Stimulated activated CD8-positive, alpha-beta memory T cell treated with anti-CD3 and anti-CD28 coated beads, Interleukin-15, amount 100 ng/mL, for 48 hours (primary cell): Measurements from ENCODE around the gene ZNF519.
"Not testable (repeated sequence)": the region's sequence is repeated elsewhere in the genome, so short reads cannot be mapped to it uniquely, and the experiment has no call there.

Experiments used
- DNase-seq, 2 donors: peaks; one replicate each; pipeline ENCODE4 v3.0.0-alpha.2; 2020; ENCODE audit warnings: low read depth in 2 of 2

Gene ZNF519

DNA sequence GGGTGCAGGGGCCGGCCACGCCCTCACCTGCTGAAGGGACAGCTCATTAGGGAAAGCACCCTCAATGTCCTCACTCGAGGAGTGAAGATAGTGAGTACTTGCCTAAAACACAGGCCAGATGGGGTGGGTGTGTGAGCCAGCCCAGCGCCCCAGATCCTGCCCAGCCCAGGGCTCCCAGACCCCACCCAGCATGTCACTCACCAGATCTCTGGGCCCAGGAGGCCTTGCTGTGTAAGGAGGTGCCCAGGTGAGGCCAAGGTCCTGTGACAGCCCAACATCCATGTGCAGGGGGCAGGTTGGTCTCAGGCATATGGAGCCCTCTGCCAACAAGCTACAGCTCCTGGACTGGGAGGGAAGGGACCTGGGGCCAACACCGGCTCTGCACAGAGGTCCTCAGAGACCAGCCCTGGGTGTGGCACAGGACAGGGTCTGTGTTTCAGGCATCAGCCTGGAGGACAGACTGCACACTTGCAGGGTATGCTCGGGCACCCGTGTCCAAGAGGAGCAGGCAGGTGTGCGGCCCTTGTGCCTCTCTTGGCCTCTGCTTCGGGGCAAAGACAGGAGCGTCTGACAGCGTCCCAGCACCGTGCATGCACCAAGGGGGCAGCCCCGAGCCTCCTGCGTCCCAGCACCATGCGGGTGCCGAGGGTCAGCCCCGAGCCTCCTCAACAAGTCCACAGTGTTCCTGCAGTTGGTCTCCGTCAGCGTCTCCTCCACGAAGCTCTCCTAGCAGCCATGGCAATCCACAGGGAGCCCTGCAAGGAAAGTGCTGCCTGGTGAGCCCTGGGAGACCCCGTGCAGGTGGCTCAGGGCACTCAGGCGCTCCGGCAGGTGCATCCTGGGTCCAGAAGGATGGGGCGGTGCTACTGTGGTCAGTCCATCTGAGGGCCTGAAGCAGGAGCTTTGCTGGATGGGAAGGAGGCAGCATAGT is 16.0 kb upstream of the ZNF519 start:
- not testable (repeated sequence) for DNase-seq

DNA sequence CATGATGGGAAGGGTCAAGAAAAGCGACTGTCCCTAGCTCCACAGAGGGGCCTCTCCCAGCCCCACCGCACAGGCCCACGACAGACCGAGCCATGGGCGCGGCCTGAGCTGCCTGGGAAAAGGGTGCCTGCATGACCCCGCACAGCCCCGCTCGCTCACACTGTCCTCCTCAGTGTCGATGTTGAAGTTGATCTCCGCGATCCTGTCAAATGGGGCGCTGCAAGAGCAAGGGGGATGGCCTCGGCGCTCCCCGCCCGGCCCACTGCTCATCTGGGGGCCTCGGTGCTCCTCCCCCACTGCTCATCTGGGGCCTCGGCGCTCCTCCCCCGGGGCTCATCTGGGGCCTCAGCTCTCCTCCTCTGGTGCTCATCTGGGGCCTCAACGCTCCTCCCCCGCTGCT is 14.5 kb upstream of the ZNF519 start:
- DNase-seq, result not testable (repeated sequence)

DNA sequence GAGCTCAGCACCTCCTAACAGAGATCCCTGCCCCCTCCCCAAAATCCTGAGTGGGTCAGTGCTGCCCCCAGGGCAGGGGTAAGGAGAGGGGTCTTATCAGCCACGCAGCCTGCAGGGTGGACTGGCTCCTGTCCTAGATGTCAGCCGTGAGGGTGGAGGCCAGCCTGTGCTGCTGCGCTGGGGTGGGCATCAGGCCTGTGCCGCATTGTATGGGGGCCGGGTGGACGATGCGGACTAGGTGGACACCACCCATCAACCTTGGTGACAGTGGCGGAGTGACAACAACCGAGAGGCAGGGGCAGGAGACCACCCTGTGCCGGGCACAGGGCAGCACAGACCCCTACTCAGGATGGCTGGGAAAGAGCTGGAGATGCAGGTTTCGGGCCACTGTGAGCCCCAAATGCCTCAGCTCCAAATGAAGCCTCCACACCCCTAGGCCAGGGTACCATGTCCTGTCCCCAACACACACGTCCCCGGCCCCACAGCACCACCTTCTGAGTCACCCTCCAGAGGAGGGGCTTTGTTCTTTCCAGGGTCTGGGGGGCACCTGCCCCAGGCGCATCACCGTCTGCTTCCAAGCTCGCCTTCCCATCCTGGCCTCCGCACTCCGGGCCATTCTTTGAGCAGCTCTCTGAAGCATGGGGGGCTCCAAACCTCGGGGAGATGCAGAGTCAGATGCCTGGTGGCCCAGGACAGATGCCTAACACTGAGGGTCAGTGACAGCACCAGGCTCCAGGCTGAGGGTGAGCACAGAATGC is 13.5 kb upstream of the ZNF519 start:
- DNase-seq, result not testable (repeated sequence)

DNA sequence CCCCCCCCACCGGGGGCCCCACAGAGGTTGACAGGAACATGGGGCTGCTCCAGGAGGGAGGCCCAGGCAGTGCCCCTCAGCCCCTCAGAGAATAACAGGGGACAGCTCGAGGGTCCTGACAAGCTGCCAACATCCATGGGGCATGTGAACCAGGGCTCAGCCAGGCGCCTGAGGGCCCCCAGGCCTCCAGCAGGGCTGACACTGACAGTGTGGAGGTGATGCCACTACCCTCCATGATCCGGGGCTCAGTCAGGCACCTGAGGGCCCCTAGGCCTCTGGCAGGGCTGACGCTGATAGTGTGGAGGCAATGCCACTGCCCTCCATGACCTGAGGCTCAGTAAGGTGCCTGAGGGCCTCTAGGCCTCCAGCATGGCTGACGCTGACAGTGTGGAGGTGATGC is 12.8 kb upstream of the ZNF519 start:
- DNase-seq, result not testable (repeated sequence)

DNA sequence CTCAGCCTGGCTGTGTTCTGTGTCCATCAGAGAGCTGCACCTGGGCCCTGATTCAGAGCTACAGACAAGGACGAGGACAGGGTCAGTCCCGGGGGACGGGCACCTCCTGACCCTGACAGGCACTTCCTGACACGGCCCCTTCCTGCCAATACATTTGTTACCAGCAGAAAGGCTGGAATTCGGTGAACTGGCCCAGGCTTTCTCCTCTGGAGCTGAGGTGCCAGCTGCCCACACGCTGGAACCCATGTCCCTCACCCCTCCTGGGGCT is 12.3 kb upstream of the ZNF519 start:
- no peak for DNase-seq

DNA sequence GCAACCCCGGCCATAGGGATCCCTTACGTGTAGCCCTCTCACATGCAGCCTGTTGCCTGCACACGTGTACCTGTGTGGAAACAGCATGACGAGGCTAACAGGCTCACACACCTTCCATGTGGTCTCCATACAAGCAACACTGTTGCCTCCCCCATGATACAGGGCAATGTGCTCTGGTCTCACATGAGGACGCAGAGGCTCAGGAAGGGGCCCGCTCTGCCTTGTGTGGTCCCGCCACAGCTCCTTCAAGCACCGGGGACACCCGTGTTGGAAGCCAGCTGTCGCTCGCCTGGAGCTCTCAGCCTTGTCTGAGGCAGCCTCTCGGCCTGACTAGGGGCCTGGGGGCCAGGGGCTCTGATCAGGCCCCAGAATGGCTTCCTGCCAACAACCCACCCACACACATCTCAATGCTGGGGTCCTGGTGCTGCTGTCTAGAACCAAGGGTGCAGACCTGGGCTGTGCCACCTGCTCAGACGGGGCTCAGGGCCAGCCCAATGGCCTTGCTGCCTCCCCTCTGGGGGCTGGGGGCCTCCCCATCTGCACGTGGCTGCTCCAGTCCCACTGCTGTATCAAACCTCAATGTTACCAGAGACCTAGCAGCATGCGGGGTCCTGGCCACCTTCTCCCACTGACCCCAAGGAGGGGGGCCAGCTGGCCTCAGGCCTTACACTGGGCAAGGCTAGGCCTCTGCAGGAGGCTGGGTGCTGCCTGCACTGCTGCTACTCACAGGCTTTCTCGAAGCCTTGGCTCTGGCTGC is 11.8 kb upstream of the ZNF519 start:
- DNase-seq, result not testable (repeated sequence)

DNA sequence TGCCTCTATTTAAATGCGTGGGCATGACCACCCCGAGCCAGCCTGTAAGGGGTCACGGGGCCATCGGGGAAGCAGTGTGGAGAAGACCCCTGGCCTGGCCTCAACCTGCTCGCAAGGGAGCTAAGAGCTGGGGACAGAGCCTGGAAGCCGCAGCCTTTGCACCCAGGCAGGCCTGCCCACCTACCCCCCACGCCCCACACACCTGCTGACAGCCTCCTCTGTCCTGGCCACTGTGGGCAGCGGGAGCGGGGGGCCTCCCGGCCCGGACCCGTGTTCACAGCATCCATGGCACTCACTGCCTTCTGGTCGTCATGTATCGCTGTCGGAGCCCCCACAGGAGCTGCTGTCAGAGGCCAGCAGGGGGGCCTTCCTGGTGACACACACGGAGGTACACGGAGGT is 11.2 kb upstream of the ZNF519 start:
- not testable (repeated sequence) for DNase-seq

DNA sequence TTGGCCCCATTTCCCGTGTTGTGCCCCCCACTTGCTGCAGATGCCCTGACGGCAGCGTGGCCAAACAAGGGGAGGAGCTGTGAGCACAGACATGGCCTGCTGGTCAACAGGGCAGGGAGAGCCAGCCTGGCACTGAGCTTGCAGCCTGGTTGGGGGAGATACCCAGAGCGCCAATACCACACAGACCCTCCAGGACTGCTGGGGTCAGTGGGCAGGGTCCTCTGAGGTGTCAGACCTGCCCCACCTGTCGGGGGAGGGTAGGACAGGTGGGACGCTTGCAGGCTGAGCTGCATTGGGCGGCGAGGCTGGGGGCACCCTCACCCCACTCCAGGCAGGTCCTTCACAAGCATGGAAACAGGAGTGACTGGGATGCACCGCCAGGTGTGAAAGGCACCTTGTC is 9.9 kb upstream of the ZNF519 start:
- not testable (repeated sequence) for DNase-seq

DNA sequence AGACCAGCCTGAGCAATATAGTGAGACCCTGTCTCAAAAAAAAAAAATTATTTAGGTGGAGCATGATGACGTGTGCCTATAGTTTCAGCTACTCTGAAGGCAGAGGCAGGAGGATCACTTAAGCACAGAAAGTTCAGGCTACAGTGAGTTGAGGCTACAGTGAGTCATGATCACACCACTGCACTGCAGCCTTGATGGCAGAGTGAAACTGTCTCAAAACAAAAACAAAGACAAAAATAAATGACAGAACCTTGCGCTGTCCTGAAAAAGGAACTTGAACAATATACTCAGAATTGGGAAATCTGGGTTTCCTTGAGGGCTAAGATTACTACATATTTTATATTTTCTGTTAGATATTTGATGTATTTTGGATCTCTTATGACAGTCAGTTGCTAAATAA is 7.3 kb upstream of the ZNF519 start:
- DNase-seq, result not testable (repeated sequence)

DNA sequence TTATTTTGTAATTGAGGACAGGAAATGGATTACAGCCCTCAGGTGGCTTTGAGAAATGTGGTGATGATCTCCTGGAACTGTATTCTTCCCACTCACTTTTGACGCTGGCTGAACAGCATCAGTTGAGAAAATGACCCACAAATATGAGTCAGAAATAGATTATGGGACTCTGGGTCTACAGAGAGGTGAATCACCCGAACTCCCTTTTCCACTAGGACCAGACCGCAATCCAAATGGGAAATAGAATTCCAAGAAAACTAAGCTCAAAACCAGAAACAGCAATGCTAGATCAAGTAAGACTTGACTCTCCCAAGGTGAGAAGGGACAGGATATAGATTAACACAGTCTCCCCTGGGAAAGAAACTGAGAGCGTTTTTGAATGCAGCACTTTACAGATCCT is 5.7 kb upstream of the ZNF519 start:
- not testable (repeated sequence) for DNase-seq

DNA sequence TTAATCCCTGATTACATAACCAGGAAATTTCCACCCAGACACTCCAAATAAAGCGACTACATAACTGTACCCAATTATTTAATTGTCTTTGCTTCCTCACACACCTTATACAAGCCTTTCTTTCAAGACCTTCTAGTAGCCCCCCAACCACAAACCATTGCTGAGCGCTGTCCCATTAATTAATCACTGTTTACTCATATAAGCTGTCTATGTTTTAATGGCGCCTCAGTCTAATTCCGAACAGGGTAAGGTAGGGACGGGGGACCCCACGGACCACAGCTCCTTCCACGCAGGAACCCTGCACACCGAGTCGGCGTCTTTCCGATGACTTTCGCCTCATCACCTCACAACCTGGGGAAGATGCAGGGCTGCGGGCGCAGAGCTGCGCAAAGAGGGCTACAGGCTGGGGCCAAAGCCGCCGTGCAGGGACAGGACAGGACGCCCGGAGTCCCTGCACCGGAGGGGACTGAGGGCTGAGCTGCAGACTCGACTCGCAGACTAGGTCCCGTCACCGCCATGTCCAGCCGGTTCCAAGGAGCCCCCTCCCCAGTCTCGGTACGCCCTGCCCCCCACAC is 452 bp downstream of the ZNF519 start:
- not testable (repeated sequence) for DNase-seq

DNA sequence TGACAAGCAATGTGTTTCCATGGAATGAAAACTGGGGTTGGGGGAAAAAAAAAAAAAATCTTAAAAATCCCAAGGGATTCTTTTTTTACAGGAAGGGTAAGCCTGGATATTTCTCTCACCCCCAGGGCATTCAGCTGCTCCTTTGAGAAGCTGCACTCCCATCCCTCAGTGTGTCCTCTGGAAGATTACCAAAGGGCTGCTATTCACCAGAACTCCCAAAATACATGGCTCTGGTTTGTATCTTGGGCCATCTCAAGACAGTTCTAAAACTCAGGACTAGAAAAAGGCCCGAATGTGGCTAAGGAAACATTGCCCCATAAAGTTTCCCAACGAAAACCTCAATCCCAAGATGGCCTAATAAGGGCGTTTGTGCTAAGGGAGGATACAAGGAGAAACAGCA is 1.4 kb downstream of the ZNF519 start:
- DNase-seq, result not testable (repeated sequence)

DNA sequence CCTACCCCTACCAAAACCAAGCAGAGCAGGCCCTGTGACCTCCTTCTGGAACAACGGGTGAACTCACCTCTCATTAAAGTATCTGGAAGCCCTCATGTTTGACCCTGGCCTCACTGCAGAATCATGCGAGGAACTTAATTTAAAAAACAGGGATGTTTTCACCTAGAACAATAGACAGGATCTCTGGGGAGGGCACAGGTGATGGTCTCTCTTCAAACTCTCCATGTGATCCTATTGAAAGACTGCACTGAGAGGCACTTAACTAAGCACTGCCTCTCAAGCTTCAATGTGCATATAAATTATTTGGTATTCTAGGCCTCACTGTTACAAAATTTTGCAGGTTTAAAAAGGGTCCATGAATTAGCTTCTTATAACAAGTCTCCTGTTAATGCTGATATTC is 7.5 kb downstream of the ZNF519 start:
- DNase-seq, result no peak

DNA sequence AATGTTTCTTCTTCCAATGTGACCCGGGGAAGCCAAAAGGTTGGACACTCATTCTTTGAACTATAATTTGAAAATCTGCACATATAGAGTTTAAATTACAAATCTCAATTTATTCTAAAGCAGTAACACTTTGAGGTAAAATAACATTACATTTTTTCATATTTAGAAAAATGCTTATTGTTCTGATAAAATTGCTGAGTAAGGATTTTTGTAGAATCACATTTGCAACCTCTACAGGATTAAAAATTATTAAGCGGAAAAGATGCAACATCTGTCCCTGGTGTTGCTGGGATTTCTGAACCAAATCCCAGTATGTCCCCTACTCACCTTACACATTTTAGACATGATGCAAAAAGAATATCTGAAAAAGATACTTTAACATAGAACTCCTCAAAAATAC is 10.1 kb downstream of the ZNF519 start:
- no peak for DNase-seq

DNA sequence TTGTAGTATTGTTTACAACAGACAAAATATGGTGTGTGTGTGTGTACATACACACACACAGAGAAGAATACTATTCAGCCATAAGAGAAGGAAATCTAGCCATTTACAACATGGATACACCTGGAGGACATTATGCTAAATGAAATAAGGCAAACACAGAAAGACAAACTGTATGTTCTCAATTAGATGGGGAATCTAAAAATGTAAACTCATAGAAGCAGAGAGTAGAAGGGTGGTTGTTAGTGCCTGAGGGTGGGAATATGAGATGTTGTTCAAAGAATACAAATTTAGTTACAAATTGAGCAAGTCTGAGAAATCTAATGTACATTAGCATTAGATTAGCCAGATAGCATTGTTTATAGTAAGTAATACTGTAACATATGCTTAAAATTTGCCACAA is 11.3 kb downstream of the ZNF519 start:
- DNase-seq, result no peak

DNA sequence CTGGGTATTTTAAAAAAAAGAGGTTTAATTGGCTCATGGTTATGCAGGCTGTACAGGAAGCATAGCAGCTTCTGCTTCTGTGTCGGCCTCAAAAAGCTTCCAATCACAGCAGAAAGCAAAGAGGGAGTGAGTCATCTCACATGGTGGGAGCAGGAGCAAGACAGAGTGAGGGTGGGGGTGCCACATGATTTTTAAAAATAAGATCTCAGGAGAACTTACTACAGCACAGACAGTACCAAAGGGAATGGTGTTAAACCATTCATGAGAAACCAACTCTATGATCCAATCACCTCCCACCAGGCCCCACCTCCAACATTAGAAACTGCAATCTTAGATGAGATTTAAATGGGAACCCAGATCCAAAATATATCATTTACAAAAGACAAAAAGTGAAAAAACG is 14.6 kb downstream of the ZNF519 start:
- no peak for DNase-seq

DNA sequence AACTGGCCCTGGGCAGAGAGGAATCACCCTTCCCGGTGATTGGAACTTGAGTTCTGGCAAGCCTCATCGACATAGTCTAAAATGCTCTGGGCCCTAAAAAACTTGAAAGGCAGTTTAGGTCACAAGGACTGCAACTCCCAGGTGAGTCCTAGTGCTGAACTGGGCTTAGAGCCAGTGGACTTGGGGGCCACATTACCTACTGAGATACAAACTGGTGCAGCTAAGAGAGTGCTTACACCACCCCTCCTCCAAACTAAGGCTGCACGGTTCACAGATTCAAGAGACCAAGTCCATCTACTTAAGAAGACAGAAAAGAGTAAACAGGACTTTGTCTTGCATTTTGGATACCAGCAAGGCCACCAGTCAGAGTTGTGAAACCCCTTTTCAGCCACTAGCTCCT is 25.3 kb downstream of the ZNF519 start:
- no peak for DNase-seq

DNA sequence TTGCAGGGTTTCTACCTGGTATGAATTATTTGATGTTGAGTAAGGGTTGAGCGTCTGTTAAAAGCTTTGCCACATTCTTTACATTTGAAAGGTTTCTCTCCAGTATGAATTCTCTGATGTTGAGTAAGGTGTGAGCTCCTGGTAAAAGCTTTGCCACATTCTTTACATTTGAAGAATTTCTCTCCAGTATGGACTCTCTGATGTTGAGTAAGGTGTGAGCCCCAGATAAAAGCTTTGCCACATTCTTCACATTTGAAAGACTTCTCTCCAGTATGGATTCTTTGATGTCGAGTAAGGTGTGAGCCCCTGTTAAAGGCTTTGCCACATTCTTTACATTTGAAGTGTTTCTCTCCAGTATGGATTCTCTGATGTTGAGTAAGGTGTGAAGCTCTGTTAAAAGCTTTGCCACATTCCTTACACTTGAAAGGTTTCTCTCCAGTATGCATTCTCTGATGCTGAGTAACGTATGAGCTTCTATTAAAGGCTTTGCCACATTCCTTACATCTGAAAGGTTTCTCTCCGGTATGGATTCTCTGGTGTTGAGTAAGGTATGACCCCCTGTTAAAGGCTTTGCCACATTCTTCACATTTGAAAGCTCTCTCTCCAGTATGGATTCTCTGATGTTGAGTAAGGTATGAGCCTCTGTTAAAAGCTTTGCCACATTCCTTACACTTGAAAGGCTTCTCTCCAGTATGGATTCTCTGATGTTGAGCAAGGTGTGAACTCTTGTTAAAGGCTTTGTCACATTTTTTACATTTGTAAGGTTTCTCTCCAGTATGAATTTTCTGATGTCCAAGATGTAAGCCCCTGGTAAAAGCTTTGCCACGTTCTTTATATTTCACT is 27.1 kb downstream of the ZNF519 start:
- DNase-seq, result no peak

DNA sequence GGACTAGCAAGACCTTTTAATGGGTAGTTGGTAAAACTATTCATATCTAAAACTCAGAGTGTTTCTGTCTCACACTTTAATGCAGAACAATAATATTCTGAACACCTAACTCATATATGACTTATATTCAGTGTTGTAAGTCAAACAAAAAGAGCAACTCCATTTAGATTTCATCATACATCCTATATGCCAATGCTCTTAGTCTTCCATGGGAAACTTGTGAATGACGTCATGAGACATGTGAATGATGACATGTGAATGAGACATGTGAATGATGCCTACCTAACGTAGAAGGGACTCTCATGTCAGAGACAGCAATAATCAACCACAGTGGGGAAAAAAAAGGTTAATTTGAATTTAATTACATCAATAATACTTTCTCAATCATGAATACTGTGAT is 28.0 kb downstream of the ZNF519 start:
- no peak for DNase-seq

DNA sequence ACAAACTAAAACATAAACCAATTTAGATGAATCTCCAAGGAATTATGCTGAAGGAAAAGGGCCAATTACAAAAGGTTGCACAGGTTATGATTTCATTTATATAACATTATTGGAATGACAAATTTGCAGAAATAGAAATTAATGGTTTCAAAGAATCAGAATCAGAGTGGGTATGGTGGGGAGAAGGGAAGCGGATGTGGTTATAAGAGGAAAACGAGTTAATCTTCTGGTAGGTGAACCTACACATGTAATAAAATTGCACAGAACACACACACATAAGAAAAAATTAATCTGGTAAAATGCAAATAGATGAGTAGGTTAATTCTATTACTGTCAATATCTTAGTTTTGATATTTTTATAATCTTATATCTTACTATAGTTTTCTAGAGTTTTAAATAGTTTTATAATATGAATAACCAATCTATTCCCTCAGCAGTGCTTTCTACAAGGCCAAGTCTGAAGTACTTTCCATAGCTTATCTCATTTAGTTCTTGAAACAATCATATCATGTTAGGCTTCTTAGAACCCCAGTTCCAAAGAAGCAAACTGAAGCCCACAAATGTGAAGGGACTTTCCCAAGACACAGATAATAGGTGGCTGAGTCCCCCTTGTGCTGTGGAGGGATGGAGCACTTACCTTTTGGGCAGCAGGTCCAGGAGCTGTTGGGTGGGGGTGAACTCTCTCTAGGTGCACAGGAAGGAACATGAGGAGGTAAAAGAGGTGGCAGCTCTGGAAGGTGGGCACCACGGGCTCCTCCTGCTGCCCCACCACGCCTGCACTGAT is 31.5 kb downstream of the ZNF519 start:
- DNase-seq, result peak; percentile 3 to 15
